ENCODE data around the gene OR4K17. TPM values are rescaled to one million over a fixed set of nuclear protein-coding genes. Genes with fewer than 3 reads are reported as not detected.
"Not testable (repeated sequence)": the region's sequence is repeated elsewhere in the genome, so short reads cannot be mapped to it uniquely, and the experiment has no call there.

Gene OR4K17, protein sequence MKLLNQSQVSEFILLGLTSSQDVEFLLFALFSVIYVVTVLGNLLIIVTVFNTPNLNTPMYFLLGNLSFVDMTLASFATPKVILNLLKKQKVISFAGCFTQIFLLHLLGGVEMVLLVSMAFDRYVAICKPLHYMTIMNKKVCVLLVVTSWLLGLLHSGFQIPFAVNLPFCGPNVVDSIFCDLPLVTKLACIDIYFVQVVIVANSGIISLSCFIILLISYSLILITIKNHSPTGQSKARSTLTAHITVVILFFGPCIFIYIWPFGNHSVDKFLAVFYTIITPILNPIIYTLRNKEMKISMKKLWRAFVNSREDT
- not detected for total RNA-seq
- long read RNA-seq = 0 reads

DNA sequence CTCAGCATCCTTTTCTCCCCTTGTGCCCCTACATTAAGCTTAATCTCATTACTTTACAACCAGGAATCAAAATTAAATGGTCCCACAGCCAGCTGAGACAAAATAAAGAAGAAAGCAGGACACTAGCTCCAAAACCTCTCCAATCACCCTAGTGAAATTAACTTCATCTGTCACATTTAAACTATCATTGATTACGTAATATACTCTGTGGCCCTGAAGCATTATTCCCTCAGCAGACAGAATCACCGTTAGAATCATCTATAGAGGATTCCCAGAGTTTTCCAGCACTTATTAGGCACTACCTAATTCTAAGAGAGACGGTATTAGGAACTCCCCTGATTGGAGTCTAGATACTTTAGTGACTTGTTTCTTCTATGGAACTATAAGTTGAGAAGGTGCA, at the start of gene OR4K17:
TSS of gene OR4K17 (plus strand) at position 302 of the 400 bp plus-strand sequence. CDS start 6,761 bp downstream, outside the sequence.
- DNase-seq (ENCODE audit: low spot score) = no peak

DNA sequence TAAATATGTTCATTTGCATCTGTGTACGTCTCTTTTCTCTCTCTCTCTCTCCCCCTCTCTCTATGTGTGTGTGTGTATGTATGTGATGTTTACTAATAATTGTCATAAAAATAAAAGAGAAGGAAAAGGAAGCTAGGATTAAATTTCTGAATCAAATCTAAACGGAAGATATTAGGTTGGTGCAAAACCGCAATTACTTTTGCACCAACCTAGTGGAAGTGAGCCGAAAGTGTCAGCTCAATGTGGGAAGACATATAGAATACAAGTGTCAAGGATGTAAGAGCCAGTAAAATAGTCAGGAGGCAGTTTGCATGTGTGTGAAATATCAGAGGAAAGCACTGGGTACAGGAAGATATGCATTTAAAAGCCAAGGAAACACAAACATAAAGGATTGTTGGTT, 18.5 kb upstream of the OR4K17 start:
- no peak for DNase-seq (ENCODE audit: low spot score)

DNA sequence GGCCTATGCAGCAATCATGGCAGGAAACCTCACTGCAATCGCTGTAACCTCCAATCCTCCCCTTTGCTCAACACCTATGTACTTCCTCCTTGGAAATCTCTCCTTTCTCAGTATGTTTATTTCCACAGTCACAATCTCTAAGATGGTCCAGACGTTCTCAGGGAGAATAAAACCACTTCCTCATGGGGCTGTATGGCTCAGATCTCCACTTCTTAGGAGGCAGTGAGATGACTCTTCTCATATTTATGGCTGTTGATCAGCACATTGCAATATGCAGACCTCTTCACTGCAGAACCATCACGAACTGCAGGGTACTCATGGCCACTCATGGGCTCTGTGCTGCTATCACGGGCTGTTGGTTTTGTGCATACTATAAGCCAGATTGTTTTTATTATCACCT, 17.1 kb upstream of the OR4K17 start:
- no peak for DNase-seq (ENCODE audit: low spot score)

DNA sequence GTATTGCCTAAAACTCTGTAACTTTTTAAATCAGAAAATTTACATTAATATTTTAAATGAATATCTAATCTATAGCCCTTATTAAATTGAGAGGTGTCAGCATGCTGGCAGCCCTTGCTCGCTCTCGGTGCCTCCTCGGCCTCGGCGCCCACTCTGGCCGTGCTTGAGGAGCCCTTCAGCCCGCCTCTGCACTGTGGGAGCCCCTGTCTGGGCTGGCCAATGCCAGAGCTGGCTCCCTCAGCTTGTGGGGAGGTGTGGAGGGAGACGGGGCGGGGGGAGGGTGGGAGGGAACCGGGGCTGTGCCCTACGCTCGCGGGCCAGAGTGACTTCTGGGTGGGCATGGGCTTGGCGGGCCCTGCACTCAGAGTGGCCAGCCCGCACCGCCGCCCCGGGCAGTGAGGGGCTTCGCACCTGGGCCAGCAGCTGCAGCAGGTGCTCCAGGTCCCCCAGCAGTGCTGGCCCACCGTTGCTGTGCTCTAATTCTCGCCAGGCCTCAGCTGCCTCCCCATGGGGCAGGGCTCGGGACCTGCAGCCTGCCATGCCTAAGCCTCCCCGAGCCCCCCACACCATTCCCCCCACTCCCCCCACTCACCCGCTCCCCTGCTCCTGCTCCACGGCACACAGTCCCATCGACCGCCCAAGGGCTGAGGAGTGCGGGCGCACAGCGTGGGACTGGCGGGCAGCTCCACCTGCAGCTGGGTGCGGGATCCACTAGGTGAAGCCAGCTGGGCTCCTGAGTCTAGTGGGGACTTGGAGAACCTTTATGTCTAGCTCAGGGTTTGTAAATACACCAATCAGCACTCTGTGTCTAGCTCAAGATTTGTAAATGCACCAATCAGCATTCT, 11.4 kb upstream of the OR4K17 start:
- peak; percentile 60 for DNase-seq (ENCODE audit: low spot score)

DNA sequence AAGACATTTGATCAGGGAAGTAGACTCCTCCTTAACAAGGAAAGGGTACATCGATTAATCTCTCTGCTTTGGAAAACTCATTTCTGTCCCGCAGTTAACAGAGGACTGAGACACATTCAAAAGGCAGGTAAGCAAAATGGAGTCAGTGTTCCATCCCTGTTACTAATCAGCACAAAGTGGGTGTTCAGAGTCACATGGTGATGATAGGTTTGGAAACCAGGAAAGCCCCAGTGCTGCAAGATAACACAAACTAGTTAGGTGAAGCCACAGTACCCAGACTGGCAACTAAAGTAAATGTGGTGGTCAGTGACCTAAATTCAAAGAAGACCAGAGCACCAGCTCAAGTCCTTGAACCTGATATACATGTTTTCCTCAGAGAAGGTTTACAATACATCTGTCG, 1.8 kb downstream of the OR4K17 start:
- no peak for DNase-seq (ENCODE audit: low spot score)

DNA sequence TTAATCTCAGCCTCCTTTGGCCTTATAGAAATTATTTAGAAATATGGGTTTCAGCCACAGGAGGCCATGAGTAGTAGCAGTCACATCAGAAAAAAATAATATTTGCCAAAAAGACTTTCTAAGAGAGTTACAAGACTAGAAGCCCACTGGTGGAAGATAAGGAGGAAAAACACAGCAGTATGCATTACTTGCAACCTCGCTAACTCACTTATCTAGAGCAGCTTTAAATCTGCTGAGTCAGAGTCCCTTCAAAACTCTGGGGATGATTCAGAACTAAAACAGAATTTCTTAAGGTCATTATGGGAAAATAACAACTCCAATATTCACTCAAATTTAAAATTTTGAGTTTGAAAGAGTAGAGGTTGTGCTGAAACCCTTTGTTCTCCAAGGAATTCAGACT, 6.2 kb downstream of the OR4K17 start:
- no peak for DNase-seq (ENCODE audit: low spot score)

DNA sequence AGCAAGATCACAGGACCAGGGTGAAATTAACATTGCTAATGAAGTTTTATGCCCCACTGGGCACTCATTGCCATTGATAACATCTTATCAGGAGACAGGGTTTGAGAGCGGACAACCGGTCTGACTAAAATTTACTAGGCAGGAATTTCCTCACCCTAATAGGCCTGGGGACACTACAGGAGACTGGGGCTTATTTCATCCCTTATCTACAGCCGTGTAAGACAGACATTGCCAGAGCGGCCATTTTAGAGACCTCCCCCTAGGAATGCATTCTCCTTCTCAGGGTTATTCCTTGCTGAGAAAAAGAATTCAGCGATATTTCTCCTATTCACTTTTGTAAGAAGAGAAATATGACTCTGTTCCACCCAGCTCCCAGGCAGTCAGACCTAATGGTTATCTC, 8.3 kb downstream of the OR4K17 start:
- DNase-seq (ENCODE audit: low spot score) = no peak

DNA sequence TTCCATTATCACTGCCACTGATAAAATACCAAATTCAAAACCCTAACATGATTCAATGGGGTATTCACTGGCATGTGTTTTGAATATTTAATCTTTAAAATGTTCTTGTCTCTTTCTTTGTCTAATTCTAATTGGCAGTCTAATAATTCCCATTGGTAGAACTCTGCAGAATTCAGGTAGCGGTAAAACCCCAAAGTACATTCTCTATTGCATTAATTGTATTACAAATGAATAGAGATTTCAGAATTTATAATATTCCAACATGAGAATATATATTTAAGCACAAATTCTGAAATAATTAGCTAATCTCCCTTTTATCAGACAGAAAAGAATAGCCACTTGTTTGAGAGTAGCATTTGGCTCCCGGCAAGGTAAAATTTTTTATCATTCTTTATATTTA, 28.0 kb downstream of the OR4K17 start, which contains the start of gene OR4N5:
TSS of gene OR4N5 (plus strand) at position 301 of the 400 bp plus-strand sequence. CDS start 4,916 bp downstream, outside the sequence.
- no peak for DNase-seq (ENCODE audit: low spot score)

DNA sequence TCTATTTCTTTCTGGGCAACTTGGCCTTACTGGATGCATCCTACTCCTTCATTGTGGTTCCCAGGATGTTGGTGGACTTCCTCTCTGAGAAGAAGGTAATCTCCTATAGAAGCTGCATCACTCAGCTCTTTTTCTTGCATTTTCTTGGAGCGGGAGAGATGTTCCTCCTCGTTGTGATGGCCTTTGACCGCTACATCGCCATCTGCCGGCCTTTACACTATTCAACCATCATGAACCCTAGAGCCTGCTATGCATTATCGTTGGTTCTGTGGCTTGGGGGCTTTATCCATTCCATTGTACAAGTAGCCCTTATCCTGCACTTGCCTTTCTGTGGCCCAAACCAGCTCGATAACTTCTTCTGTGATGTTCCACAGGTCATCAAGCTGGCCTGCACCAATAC, 33.4 kb downstream of the OR4K17 start:
- DNase-seq (ENCODE audit: low spot score) = no peak

DNA sequence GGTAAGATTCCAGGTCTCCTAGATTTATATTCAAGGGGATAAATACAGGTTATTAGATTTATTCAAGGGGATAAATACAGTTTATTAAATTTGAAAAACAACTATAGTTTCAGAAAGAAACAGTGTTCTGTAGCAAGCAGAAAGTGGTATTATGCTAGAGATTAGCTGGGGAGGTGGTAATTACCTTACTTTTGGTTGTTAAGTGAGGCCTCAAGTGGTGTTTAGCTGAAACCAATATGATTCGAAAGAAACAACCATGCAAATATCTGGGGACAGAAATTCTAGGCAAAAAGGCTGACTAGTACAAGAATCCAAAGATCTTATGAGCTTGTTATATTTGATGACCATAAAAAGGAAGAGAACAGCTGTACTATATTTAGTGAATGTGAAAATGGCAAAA, 34.3 kb downstream of the OR4K17 start:
- no peak for DNase-seq (ENCODE audit: low spot score)

DNA sequence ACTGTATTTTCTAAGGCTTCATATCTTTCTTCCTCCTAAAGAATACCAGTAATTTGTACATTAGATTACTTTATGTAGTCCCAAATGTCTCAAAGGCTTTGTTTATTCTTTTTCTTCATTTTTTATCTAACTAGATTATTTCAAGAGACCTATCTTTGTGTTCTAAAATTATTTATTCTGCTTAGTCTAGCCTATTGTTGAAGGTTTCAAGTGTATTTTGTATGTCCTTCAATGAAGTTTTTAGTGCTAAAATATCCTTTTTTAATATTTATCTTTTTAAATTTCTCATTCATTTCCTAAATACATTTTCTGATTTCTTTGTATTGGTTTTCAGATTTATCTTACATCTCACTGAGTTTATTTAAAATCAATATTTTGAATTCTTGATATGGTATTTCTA, 53.9 kb downstream of the OR4K17 start:
- no peak for DNase-seq (ENCODE audit: low spot score)

DNA sequence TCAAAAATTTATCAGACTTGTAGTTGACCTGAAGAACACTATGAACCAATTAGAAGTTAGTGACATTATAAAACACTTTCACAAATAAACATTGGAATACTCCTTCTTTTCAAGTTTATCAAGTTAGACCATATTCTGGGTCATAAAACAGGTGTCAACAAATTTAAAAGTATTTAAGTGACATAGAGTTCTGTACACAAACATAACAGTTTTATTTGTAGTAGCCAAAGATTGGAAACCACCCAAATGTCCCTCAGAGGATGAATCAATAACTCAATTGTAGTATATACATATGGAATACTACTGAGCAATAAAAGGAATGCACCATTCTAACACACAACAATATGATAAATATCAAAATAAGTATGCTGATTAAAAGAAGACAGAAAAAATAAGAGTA, 56.6 kb downstream of the OR4K17 start:
- DNase-seq (ENCODE audit: low spot score) = no peak

DNA sequence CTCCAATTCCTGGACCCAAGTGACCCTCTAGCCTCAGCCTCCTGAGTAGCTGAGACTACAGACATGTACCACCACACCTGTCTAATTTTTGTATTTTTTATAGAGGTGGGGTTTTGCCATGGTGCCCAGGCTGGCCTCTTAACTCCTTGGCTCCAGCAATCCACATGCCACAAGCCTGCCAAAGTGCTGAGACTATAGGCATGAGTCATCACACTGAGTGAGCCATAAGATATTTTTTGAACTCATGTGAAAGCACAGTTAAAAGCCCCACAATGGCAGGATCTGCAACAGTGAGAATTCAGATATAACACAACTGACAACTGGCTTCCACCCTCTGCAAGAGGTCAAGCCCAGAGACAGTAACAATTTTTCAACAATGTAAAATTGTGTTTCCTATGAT, 59.3 kb downstream of the OR4K17 start:
- DNase-seq (ENCODE audit: low spot score) = not testable (repeated sequence)

Other genes with a start within 250 kb of the OR4K17 start
- not detected for gene OR4K2, start 235.6 kb upstream of the OR4K17 start, total RNA-seq
- gene OR4K5, start 190.1 kb upstream of the OR4K17 start, total RNA-seq = not detected
- not detected for gene OR4K1, start 179.8 kb upstream of the OR4K17 start, total RNA-seq
- gene OR4K15, start 135.1 kb upstream of the OR4K17 start, total RNA-seq = not detected
- gene OR4Q2, start 108.6 kb upstream of the OR4K17 start, total RNA-seq = not detected
- not detected for gene OR4K14, start 91.4 kb upstream of the OR4K17 start, total RNA-seq
- gene OR4K13, start 74.7 kb upstream of the OR4K17 start, total RNA-seq = not detected
- gene OR4L1, start 50.7 kb upstream of the OR4K17 start, total RNA-seq = not detected
- not detected for gene OR4N5, start 28.1 kb downstream of the OR4K17 start, total RNA-seq
- not detected for gene OR11G2, start 80.2 kb downstream of the OR4K17 start, total RNA-seq
- not detected for gene OR11H6, start 113.0 kb downstream of the OR4K17 start, total RNA-seq
- gene OR11H7, start 118.2 kb downstream of the OR4K17 start, total RNA-seq = not detected
- gene OR11H4, start 128.5 kb downstream of the OR4K17 start, total RNA-seq = not detected
- gene TTC5, start 195.2 kb downstream of the OR4K17 start, total RNA-seq = 11.1 TPM
- 22.1 TPM for gene CCNB1IP1, start 222.5 kb downstream of the OR4K17 start, total RNA-seq
- 9.8 TPM for gene PARP2, start 232.9 kb downstream of the OR4K17 start, total RNA-seq